GM12878 (cell line): Measurements from ENCODE around the gene TIA1. TPM values are rescaled to one million over a fixed set of nuclear protein-coding genes. Genes with fewer than 3 reads are reported as not detected.
A peak's percentile ranks its signal among the peaks of the same experiment; 100 is the strongest.

ENCODE experiments used
- ATAC-seq: fragments of 200-7000 bp; cut with Tn5 transposase; 3 replicates; pipeline ENCODE4 v1.9.1; 2020; ENCODE audit warnings: mild to moderate bottlenecking, moderate library complexity
- BruUV-seq: library from RNA; stranded (reverse); fragments of 400-500 nt; replicated peaks from 2 replicates; lab custom pipeline; 2021; lab: Mats Ljungman, UMichigan
- CTCF ChIA-PET: fragments of 300-600 bp; sonication (Branson Sonifier 250); formaldehyde crosslinking; extraction: SDS; loops from one replicate; lab custom pipeline; 2021; ENCODE audit warnings: inconsistent platforms; lab: Yijun Ruan, JAX
- POLR2A ChIA-PET: fragments of 350-600 bp; formaldehyde crosslinking; extraction: SDS; loops from one replicate; lab custom pipeline; 2021; ENCODE audit warnings: inconsistent platforms; lab: Charles Lee
- RAD21 ChIA-PET: fragments of 300-600 bp; sonication (Branson Sonifier 250); formaldehyde crosslinking; loops from one replicate; lab custom pipeline; 2023; ENCODE audit warnings: antibody characterized with exemption; ENCODE audit not compliant: unreplicated experiment; lab: Charles Lee
- SMC1A ChIA-PET: fragments of 300-600 bp; sonication (Branson Sonifier 250); formaldehyde crosslinking; loops from one replicate; lab custom pipeline; 2023; ENCODE audit not compliant: unreplicated experiment, uncharacterized antibody; lab: Charles Lee
- DNase-seq: peaks from one replicate; pipeline ENCODE4 v3.0.0-alpha.2; 2011; ENCODE audit warnings: low read depth, low spot score
- FAIRE-seq: peaks from 3 replicates; lab custom pipeline; 2011; peaks lifted over from hg19 to GRCh38; lab: Jason Lieb, UNC
- H2AFZ ChIP-seq: 2 replicates; pipeline ENCODE4 v1.6.0; 2011; ENCODE audit warnings: low read depth, low read length, control low read depth; ENCODE audit not compliant: control insufficient read depth
- H3K27ac ChIP-seq: 2 replicates; pipeline ENCODE4 v1.5.1; 2011; ENCODE audit warnings: control low read depth; ENCODE audit not compliant: control insufficient read depth, insufficient read depth
- H3K27me3 ChIP-seq, 2 experiments: replicated peaks in 1 of 2; 2 replicates each; pipeline versions ENCODE4 v1.6.0 to v1.6.1; 2011; ENCODE audit warnings: low read length in 1 of 2; ENCODE audit not compliant: control insufficient read depth in 2 of 2, insufficient read depth in 2 of 2
- H3K36me3 ChIP-seq, 2 experiments: 2 replicates each; pipeline ENCODE4 v1.5.1; 2011; ENCODE audit warnings: low read length in 1 of 2; ENCODE audit not compliant: control insufficient read depth in 2 of 2, insufficient read depth in 2 of 2
- H3K4me1 ChIP-seq: 2 replicates; pipeline ENCODE4 v1.6.1; 2011; ENCODE audit warnings: mild to moderate bottlenecking, low read length, moderate library complexity, mixed read lengths; ENCODE audit not compliant: control insufficient read depth, insufficient read depth
- H3K4me2 ChIP-seq: 2 replicates; pipeline ENCODE4 v1.6.0; 2011; ENCODE audit warnings: control low read depth; ENCODE audit not compliant: control insufficient read depth, insufficient read depth
- H3K4me3 ChIP-seq: fragments of 200-600 bp; sonication (generic); 2 replicates; pipeline ENCODE4 v1.5.1; 2016
- H3K79me2 ChIP-seq: 2 replicates; pipeline ENCODE4 v1.6.0; 2011; ENCODE audit warnings: low read length; ENCODE audit not compliant: control insufficient read depth, insufficient read depth
- H3K9ac ChIP-seq: 2 replicates; pipeline ENCODE4 v1.8.0; 2011; ENCODE audit warnings: low read length, control low read depth, mixed read lengths; ENCODE audit not compliant: control insufficient read depth, insufficient read depth
- H3K9me3 ChIP-seq: replicated peaks from 3 replicates; pipeline ENCODE4 v1.5.1; 2011; ENCODE audit warnings: mild to moderate bottlenecking, low read length; ENCODE audit not compliant: control insufficient read depth, insufficient read depth
- H4K20me1 ChIP-seq: 2 replicates; pipeline ENCODE4 v1.6.0; 2011; ENCODE audit not compliant: control insufficient read depth, insufficient read depth
- CBFB ChIP-seq: IDR thresholded peaks from 2 replicates; pipeline ENCODE4 v1.6.1; 2016; ENCODE audit warnings: antibody characterized with exemption, low read depth
- CHD4 ChIP-seq: fragments of 200-600 bp; sonication (generic); IDR thresholded peaks from 2 replicates; pipeline ENCODE4 v1.6.1; 2016; ENCODE audit warnings: mild to moderate bottlenecking
- GATAD2B ChIP-seq: fragments of 450-650 bp; conservative IDR thresholded peaks from 2 replicates; pipeline ENCODE4 v1.6.1; 2017; ENCODE audit warnings: low read depth, mild to moderate bottlenecking, moderate library complexity
- KDM1A ChIP-seq: fragments of 200-600 bp; sonication (generic); IDR thresholded peaks from 2 replicates; pipeline ENCODE4 v1.6.1; 2016; ENCODE audit warnings: borderline replicate concordance
- MAX ChIP-seq: IDR thresholded peaks from 2 replicates; pipeline ENCODE4 v1.6.1; 2012; ENCODE audit warnings: low read depth, low read length, improper control_type of control experiment
- PAX5 ChIP-seq: IDR thresholded peaks from 2 replicates; pipeline ENCODE4 v1.6.1; 2011; ENCODE audit warnings: low read depth, low read length, borderline replicate concordance
- RB1 ChIP-seq: fragments of 450-650 bp; formaldehyde crosslinking; IDR thresholded peaks from 2 replicates; pipeline ENCODE4 v1.6.1; 2017; ENCODE audit warnings: mild to moderate bottlenecking, borderline replicate concordance
- SPI1 ChIP-seq: IDR thresholded peaks from 2 replicates; pipeline ENCODE4 v1.6.1; 2011; ENCODE audit warnings: low read depth, mild to moderate bottlenecking, low read length, moderate library complexity, borderline replicate concordance; ENCODE audit not compliant: insufficient read depth
- TARDBP ChIP-seq: IDR thresholded peaks from 2 replicates; pipeline ENCODE4 v1.6.1; 2016; ENCODE audit warnings: borderline replicate concordance
- TCF12 ChIP-seq: IDR thresholded peaks from 2 replicates; pipeline ENCODE4 v1.6.1; 2011; ENCODE audit warnings: low read depth, mild to moderate bottlenecking, low read length
- ZNF274 ChIP-seq: IDR thresholded peaks from one replicate; pipeline ENCODE4 v1.8.0; 2011; ENCODE audit not compliant: insufficient read length, insufficient read depth
- ZNF592 ChIP-seq: fragments of 450-650 bp; IDR thresholded peaks from 2 replicates; pipeline ENCODE4 v1.6.1; 2017; ENCODE audit warnings: mild to moderate bottlenecking, moderate library complexity
- ZNF622 ChIP-seq: fragments of 450-650 bp; IDR thresholded peaks from 2 replicates; pipeline ENCODE4 v1.6.1; 2017; ENCODE audit warnings: mild to moderate bottlenecking, inconsistent platforms
- ZZZ3 ChIP-seq: IDR thresholded peaks from 2 replicates; pipeline ENCODE4 v1.6.1; 2011; ENCODE audit warnings: low read depth; ENCODE audit not compliant: control insufficient read depth, insufficient read length
- WGBS: methylation state at CpG from one replicate; pipeline ENCODE4 v1.1.6; 2016; ENCODE audit warnings: low lambda C conversion rate; ENCODE audit not compliant: insufficient replicate concordance, insufficient coverage; ENCODE audit errors: missing lambda C conversion rate; 5-methylcytosine and 5-hydroxymethylcytosine counted together
- in situ Hi-C: fragments of 300-500 bp; cut with MboI; formaldehyde crosslinking; loops from 9 replicates; pipeline ENCODE4 v1.14.3; 2018; ENCODE audit warnings: mixed read lengths
- intact Hi-C: fragments of 100-400 bp; cut with micrococcal nuclease; formaldehyde crosslinking; loops from one replicate; pipeline ENCODE4 v1.14.2; 2022; ENCODE audit not compliant: unreplicated experiment
- polyA plus RNA-seq, 11 experiments: library from polyadenylated mRNA; depleted of rRNA in 4 of 11; unstranded in 6 of 11; stranded (reverse) in 5 of 11; fragments of >200 nt; fragmentation: Nextera tagmentation in 4 of 11; fragmentation: Illumina TruSeq in 1 of 11; extraction: Ambion mirVana in 4 of 11; extraction: Trizol in 1 of 11; gene quantifications; 1 replicate in 1 of 11; 2 replicates in 10 of 11; pipeline versions ENCODE4 v1.2.1 to v1.2.3, GENCODE V29; 2011 to 2016; ENCODE audit warnings: inconsistent platforms in 2 of 11, missing spikeins in 2 of 11, low read depth in 1 of 11
- total RNA-seq, 4 experiments: library from RNA; depleted of rRNA in 3 of 4; stranded (reverse); fragments of >200 nt in 3 of 4; fragmentation: Illumina TruSeq in 1 of 4; extraction: Trizol in 1 of 4; gene quantifications; 2 replicates each; pipeline versions ENCODE4 v1.2.1 to v1.2.3, GENCODE V29; 2013 to 2021
- TF ChIP-seq, protein P1 (sequence below): fragments of 150-350 bp; IDR thresholded peaks from 2 replicates; pipeline ENCODE4 v1.6.1; 2014; ENCODE audit warnings: mild to moderate bottlenecking, low read depth, low read length
- TF ChIP-seq, protein P2 (sequence below): IDR thresholded peaks from 2 replicates; pipeline ENCODE4 v1.6.1; 2011; ENCODE audit warnings: low read depth, low read length, improper control_type of control experiment, borderline replicate concordance

Gene TIA1
- total and polyA plus RNA-seq, 10 of the 15 experiments (the other 5 are each of a cell fraction or from before 2014, with no cell fraction given): 21.5 to 155 (median 67.0) TPM

- ATAC-seq: peak; percentile 94
- SMC1A ChIA-PET: interaction anchor here (0.6 to 3.8 kb wide), 24 partner anchors 8 to 391 kb away, joined by 3 to 25 read pairs (median 4); partner anchors contain the start of genes MXD1, PCYOX1 and SNRPG
- no peaks in the 10 kb centered on the region for H3K27me3 ChIP-seq
- peak within 1 kb of the TSS; percentile 72 for H3K4me3 ChIP-seq
- in situ Hi-C loops (no loop called here), intact Hi-C loops (loop anchor here (1.0 to 2.0 kb wide), 5 partner anchors 29 to 276 kb away; partner anchors contain the start of genes MXD1, PCBP1 and TIA1)
- POLR2A ChIA-PET: interaction anchor here (0.5 to 3.2 kb wide), 29 partner anchors 9 to 1499 kb away, joined by 3 to 26 read pairs (median 3); partner anchors contain the start of genes MXD1, PCYOX1, SNRPG and TIA1
- peak within 1 kb of the TSS; percentile 85 for H3K9ac ChIP-seq
- under 1% methylated on average over 59 of the region's 60 CpGs for WGBS
- peak; percentile 97 for DNase-seq
- H3K4me1 ChIP-seq: no peaks in the 10 kb centered on the region; the same call in 1 of the 2 replicates
- peak; percentile 93 for FAIRE-seq
- peak within 1 kb of the TSS; percentile 76 for H3K4me2 ChIP-seq
- RAD21 ChIA-PET: interaction anchor here (0.6 to 4.4 kb wide), 26 partner anchors 9 to 466 kb away, joined by 3 to 27 read pairs (median 4); partner anchors contain the start of genes MXD1, PCYOX1, SNRNP27 and SNRPG
- CTCF ChIA-PET: interaction anchor here (0.7 to 4.5 kb wide), 9 partner anchors 9 to 296 kb away, joined by 3 to 25 read pairs (median 6); partner anchors contain the start of genes MXD1 and SNRPG
- peak within 1 kb of the TSS; percentile 88 for H3K27ac ChIP-seq
- no peaks in the 10 kb centered on the region for H3K9me3 ChIP-seq
- no TSS peak for BruUV-seq
- H4K20me1 ChIP-seq: no peaks in the 10 kb centered on the region
- H2AFZ ChIP-seq: peak within 1 kb of the TSS; percentile 53
- H3K36me3 ChIP-seq: no peaks in the 10 kb centered on the region
- H3K79me2 ChIP-seq: peaks cover 5% of the 10 kb centered on the region
- TF ChIP-seq ZZZ3 (no peak), TCF12 (peak; percentile 67; the same call in 1 of the 2 replicates), TARDBP (peak; percentile 78; the same call in 1 of the 2 replicates), SPI1 (no peak), KDM1A (no peak), MAX (peak; percentile 54; the same call in 1 of the 2 replicates), ZNF592 (peak; percentile 90), ZNF274 (no peak), GATAD2B (peak; percentile 92), RB1 (no peak; the same call in 1 of the 2 replicates), CHD4 (no peak), ZNF622 (no peak), CBFB (peak; percentile 92), PAX5 (peak; percentile 33; the same call in 1 of the 2 replicates)
- TF ChIP-seq, protein P1, sequence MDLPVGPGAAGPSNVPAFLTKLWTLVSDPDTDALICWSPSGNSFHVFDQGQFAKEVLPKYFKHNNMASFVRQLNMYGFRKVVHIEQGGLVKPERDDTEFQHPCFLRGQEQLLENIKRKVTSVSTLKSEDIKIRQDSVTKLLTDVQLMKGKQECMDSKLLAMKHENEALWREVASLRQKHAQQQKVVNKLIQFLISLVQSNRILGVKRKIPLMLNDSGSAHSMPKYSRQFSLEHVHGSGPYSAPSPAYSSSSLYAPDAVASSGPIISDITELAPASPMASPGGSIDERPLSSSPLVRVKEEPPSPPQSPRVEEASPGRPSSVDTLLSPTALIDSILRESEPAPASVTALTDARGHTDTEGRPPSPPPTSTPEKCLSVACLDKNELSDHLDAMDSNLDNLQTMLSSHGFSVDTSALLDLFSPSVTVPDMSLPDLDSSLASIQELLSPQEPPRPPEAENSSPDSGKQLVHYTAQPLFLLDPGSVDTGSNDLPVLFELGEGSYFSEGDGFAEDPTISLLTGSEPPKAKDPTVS: no peak
- TF ChIP-seq, protein P2, sequence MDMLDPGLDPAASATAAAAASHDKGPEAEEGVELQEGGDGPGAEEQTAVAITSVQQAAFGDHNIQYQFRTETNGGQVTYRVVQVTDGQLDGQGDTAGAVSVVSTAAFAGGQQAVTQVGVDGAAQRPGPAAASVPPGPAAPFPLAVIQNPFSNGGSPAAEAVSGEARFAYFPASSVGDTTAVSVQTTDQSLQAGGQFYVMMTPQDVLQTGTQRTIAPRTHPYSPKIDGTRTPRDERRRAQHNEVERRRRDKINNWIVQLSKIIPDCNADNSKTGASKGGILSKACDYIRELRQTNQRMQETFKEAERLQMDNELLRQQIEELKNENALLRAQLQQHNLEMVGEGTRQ: peak; percentile 75
These were observed 57.8 kb downstream of the TIA1 start, which contains the start of gene C2orf42 for GRCh38 chr2:70190418-70191243. TSS of gene C2orf42 (minus strand) at chr2:70191019. CDS start at chr2:70181985, 9,034 bp downstream.
